Neural cell (in vitro differentiated cells): ENCODE measurements around the gene GAS7. TPM values are rescaled to one million over a fixed set of nuclear protein-coding genes. Genes with fewer than 3 reads are reported as not detected.

Source experiments
- H2AFZ ChIP-seq: fragments of 200-600, 300-800 bp; sonication (generic), shearing (Covaris generic); 2 replicates; pipeline ENCODE4 v1.6.0; 2014; ENCODE audit warnings: low read depth, mild to moderate bottlenecking, antibody characterized with exemption, low read length, moderate library complexity
- H3F3A ChIP-seq: fragments of 200-600 bp; shearing (Covaris generic); 2 replicates; pipeline ENCODE4 v1.6.1; 2016; ENCODE audit warnings: mild to moderate bottlenecking, moderate library complexity, mixed read lengths, antibody characterized with exemption, low read length; ENCODE audit not compliant: insufficient read depth, poor library complexity, severe bottlenecking
- H3K27ac ChIP-seq: fragments of 200-600, 300-800 bp; sonication (generic), shearing (Covaris generic); 2 replicates; pipeline ENCODE4 v1.5.1; 2014; ENCODE audit warnings: mild to moderate bottlenecking, low read length, moderate library complexity
- H3K27me3 ChIP-seq: fragments of 300-800, 200-600 bp; sonication (generic), shearing (Covaris generic); 2 replicates; pipeline ENCODE4 v1.6.0; 2014; ENCODE audit warnings: mild to moderate bottlenecking, low read depth, low read length, moderate library complexity; ENCODE audit not compliant: insufficient read depth
- H3K36me3 ChIP-seq: fragments of 300-800, 200-600 bp; sonication (generic), shearing (Covaris generic); 2 replicates; pipeline ENCODE4 v1.5.1; 2014; ENCODE audit warnings: mild to moderate bottlenecking, antibody characterized with exemption, low read length, moderate library complexity; ENCODE audit not compliant: insufficient read depth
- H3K4me2 ChIP-seq: fragments of 300-800, 200-600 bp; sonication (generic), shearing (Covaris generic); 2 replicates; pipeline ENCODE4 v1.6.0; 2014; ENCODE audit warnings: mild to moderate bottlenecking, low read length
- H3K4me3 ChIP-seq: fragments of 300-800, 200-600 bp; sonication (generic), shearing (Covaris generic); 2 replicates; pipeline ENCODE4 v1.5.1; 2014; ENCODE audit warnings: mild to moderate bottlenecking, low read length, moderate library complexity
- H3K79me2 ChIP-seq: fragments of 200-600 bp; shearing (Covaris generic); replicated peaks from 2 replicates; pipeline ENCODE4 v1.6.0; 2014; ENCODE audit warnings: mild to moderate bottlenecking, low read length, moderate library complexity; ENCODE audit not compliant: insufficient read depth
- H3K9ac ChIP-seq: fragments of 300-800, 200-600 bp; sonication (generic), shearing (Covaris generic); 2 replicates; pipeline ENCODE4 v1.6.1; 2016; ENCODE audit warnings: mild to moderate bottlenecking, low read length, mixed read lengths
- H3K9me2 ChIP-seq: fragments of 200-600 bp; shearing (Covaris generic); 2 replicates; pipeline ENCODE4 v1.6.1; 2016; ENCODE audit warnings: mild to moderate bottlenecking, low read length, mixed read lengths; ENCODE audit not compliant: insufficient read depth
- H3K9me3 ChIP-seq: fragments of 200-600, 300-800 bp; sonication (generic), shearing (Covaris generic); 2 replicates; pipeline ENCODE4 v1.6.1; 2016; ENCODE audit warnings: mild to moderate bottlenecking, mixed run types, low read length, moderate library complexity, mixed read lengths
- H4K20me1 ChIP-seq: fragments of 200-600 bp; shearing (Covaris generic); 2 replicates; pipeline ENCODE4 v1.6.1; 2016; ENCODE audit warnings: mild to moderate bottlenecking, mixed run types; ENCODE audit not compliant: insufficient read depth
- CTCF ChIP-seq: fragments of 450-650 bp; IDR thresholded peaks from 2 replicates; pipeline ENCODE4 v1.5.1; 2014; ENCODE audit warnings: antibody characterized with exemption, mild to moderate bottlenecking, moderate library complexity; ENCODE audit not compliant: poor library complexity, severe bottlenecking
- EP300 ChIP-seq: fragments of 450-650 bp; conservative IDR thresholded peaks from 2 replicates; pipeline ENCODE4 v1.6.1; 2014; ENCODE audit warnings: antibody characterized with exemption, mild to moderate bottlenecking, moderate library complexity; ENCODE audit not compliant: poor library complexity, severe bottlenecking
- EZH2 ChIP-seq: fragments of 200-600, 300-800 bp; shearing (Covaris generic), sonication (generic); IDR thresholded peaks from 2 replicates; pipeline ENCODE4 v1.6.1; 2014; ENCODE audit warnings: antibody characterized with exemption, low read length, borderline replicate concordance, mild to moderate bottlenecking; ENCODE audit not compliant: insufficient read depth, poor library complexity, severe bottlenecking
- MXI1 ChIP-seq: fragments of 450-650 bp; conservative IDR thresholded peaks from 2 replicates; pipeline ENCODE4 v1.6.1; 2014; ENCODE audit warnings: antibody characterized with exemption, mild to moderate bottlenecking; ENCODE audit not compliant: poor library complexity, severe bottlenecking
- POLR2AphosphoS5 ChIP-seq: IDR thresholded peaks from 2 replicates; pipeline ENCODE4 v1.6.1; 2012
- RAD21 ChIP-seq: fragments of 450-650 bp; conservative IDR thresholded peaks from 2 replicates; pipeline ENCODE4 v1.6.1; 2014; ENCODE audit warnings: antibody characterized with exemption, mild to moderate bottlenecking, moderate library complexity
- REST ChIP-seq: IDR thresholded peaks from 2 replicates; pipeline ENCODE4 v1.6.1; 2012; ENCODE audit warnings: borderline replicate concordance
- SMC3 ChIP-seq: fragments of 450-650 bp; conservative IDR thresholded peaks from 2 replicates; pipeline ENCODE4 v1.6.1; 2014; ENCODE audit warnings: antibody characterized with exemption, mild to moderate bottlenecking, moderate library complexity; ENCODE audit not compliant: poor library complexity
- TAF1 ChIP-seq: IDR thresholded peaks from 2 replicates; pipeline ENCODE4 v1.6.1; 2012; ENCODE audit warnings: low read depth
- polyA plus RNA-seq: library from polyadenylated mRNA; depleted of rRNA; stranded (reverse); fragments of >200 nt; gene quantifications from 2 replicates; pipeline ENCODE4 v1.2.3, GENCODE V29; 2014

Gene GAS7
- polyA plus RNA-seq, 1 donor from 2014 or later, result 23.6 TPM

- H3K27me3 ChIP-seq, result no peaks in the 10 kb centered on the region
- no peak for TF ChIP-seq RAD21
- no peak for TF ChIP-seq POLR2AphosphoS5
- H3K9ac ChIP-seq, result no peak overlapping the region
- H3K9me2 ChIP-seq, result no peaks in the 10 kb centered on the region
- H3K9me3 ChIP-seq, result no peaks in the 10 kb centered on the region
- no peaks in the 10 kb centered on the region for H3F3A ChIP-seq
- H3K27ac ChIP-seq, result no peak overlapping the region
- H3K4me3 ChIP-seq, result no peak overlapping the region
- H3K36me3 ChIP-seq, result no peaks in the 10 kb centered on the region
- no peak overlapping the region for H3K4me2 ChIP-seq
- H4K20me1 ChIP-seq, result no peaks in the 10 kb centered on the region
- H2AFZ ChIP-seq, result no peak overlapping the region
- H3K79me2 ChIP-seq, result no peaks in the 10 kb centered on the region
Observed at GRCh38 chr17:10219193-10219592, 20.8 kb upstream of the GAS7 start.

GRCh38 chr17:10217916-10218315 is 19.5 kb upstream of the GAS7 start:
- no peak overlapping the region for H3K9ac ChIP-seq

More at GRCh38 chr17:10217916-10218315, 19.5 kb upstream of the GAS7 start:
- no peak overlapping the region for H2AFZ ChIP-seq
- TF ChIP-seq EZH2 (no peak), TAF1 (no peak), REST (no peak), SMC3 (no peak), POLR2AphosphoS5 (no peak), CTCF (no peak), RAD21 (no peak), EP300 (no peak), MXI1 (no peak)
- no peaks in the 10 kb centered on the region for H3K79me2 ChIP-seq
- no peaks in the 10 kb centered on the region for H3K36me3 ChIP-seq
- H3K4me2 ChIP-seq, result no peak overlapping the region
- H3K27ac ChIP-seq, result no peak overlapping the region
- no peaks in the 10 kb centered on the region for H3K9me3 ChIP-seq
- no peaks in the 10 kb centered on the region for H3K9me2 ChIP-seq
- H3F3A ChIP-seq, result no peaks in the 10 kb centered on the region
- no peak overlapping the region for H3K4me3 ChIP-seq
- H3K27me3 ChIP-seq, result no peaks in the 10 kb centered on the region
- H4K20me1 ChIP-seq, result no peaks in the 10 kb centered on the region
